NCI-H446 (cell line): ENCODE measurements around the gene EXOC6B.

Source experiments
- DNase-seq, 2 experiments: peaks; one replicate each; lab custom pipeline; 2025; lab: John Stamatoyannopoulos, UW

EXOC6B gene

DNA sequence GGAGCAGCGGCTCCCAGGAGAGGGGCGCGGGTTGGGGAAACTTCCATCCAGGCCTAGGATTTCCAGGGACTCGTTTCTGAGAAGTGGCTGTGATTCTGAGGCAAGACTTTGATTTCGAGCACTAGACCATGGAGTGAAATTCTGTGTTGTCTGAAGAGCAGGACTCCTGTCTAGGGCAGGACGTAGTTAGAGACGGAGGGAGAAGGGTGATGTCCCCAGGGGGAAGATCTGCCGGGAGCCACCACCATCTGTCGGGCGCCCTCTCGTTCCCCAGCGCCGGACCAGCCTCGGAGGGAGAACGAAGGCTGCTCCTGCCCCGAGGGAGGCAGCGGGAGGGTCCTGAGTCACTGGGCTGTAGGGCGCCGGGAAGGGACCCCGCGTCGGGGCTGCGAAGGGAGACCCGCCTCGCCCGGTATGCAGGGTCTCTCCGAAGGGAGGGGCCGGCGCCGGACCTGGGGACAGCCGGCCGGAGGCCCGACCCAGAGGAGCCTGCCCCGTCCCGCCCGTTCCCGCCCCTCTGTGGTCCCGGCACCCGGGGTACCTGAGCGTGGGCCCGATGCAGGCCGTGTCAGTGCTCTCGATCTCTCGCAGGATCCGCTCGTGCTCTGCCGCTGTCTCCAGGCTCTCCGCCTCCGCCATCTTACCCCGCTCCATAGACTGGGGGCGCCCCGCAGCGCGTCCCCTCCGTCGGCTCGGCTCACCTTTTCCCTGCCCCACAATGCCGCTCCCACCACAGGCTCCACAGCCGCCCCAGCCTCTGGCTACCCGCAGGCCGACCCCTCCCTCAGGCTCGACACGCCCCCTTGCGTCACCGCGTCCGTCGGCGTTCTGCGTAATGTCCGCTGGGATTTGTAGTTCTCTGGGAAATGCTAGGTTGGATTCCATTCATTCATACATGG, at the start of gene EXOC6B:
Gene EXOC6B (minus strand): TSS at position 777 of the 899 bp plus-strand sequence.
- peak; percentile 71 to 89 for DNase-seq

DNA sequence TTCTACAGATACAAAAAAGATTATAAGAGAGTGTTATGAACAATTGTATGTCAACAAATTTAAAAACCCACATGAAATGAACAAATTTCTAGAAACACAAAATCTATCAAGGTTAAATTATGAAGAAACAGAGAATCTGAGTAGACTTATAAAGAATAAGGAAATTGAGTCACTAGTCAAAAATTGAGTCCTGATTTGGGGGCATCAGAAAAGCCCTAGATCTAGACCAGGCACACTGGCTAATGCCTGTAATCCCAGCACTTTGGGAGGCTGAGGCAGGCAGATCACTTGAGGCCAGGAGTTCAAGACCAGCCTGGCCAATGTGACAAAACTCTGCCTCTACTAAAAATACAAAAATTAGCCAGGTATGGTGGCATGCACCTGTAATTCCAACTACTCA, 46.0 kb upstream of the EXOC6B start:
- DNase-seq = no peak

DNA sequence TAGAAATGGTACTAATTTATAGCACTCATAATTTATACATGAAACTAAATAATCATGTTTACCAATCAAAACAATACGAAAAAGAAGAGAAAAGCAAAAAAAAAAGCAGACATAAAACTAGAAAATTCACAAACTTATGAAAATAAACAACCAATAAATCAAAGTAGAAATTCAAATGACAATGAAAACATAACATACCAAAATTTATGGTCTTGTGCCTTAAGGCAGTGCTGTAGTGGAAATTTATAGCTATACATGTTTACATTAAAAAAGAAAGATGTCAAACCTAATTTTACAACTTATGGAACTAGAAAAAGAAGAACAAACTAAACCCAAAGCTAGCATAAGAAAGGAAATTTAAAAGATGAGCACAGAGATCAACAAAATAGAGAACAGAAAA, 45.2 kb upstream of the EXOC6B start:
- no peak for DNase-seq

DNA sequence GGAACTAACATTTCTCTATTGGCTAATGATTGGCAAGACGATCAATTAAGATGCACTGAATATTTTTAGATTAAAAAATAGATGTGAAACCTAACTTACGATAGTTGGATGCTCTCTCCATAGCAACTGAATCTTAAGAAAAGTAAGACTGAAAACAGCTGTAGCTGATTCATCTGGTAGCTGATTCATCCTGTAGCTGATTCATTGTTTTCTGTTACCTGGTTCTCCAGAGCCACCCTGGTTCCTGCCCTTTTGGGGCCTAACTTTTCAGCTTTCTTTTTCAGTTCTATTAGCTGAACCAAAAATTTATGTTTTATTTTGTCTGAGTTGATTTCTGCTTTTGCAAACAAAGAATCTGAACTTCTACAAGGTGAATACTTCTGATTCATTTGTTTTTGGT, 38.7 kb upstream of the EXOC6B start:
- DNase-seq = no peak

DNA sequence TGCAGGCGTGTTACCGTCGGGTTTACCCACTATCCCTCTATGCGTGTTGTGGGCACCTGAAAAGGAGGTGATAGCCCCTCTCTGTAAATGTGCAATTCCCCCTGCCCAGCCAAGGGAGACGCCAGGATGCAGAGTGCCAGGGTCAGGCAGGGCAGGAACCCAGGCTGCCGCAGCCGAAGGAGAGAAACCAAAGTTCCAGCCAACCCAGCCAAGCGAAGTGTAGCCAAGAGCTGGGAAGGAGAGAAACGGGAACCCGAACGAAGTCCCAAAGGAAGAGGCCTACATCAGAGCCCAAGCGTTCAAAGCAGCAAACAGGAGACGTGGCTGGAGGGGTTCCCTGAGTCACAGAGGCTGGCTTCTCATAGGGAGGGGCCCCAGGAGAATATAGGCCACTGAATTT, 37.2 kb upstream of the EXOC6B start:
- no peak for DNase-seq

DNA sequence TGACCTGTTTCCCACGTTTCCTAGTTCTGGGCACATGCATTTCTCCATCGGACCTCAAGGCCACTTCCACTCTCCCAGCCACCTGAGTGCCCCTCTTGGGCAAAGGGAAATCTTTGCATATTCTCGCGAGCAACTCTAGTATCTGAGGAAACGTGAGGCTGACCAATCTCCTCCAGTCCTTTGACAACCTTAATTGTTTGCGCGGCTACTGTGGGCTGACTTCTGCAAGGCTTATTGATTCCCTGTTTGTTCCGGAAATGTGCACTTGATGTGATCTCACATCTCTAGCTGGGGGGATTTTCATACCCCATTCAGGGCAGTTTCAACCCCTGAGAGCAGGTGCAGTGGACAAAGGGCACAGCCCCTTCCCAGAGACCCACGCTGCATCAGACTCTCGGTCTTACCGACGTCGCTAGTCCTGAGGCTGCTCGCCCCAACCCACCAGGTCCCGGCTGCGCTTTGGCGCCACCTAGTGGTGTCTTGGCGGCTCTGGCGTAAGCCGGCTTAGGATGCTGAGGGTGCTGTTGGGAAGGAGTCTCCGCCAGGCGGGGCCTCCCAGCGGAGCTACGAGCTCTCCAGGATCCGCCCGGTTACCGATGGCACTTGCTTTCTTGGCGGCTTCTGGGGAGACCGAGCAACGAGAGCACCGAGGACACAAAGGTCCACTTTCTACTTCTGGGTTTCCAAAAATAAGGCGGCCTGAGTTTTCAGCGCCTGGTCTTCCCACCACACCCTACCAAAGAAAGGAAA, 36.6 kb upstream of the EXOC6B start:
- peak; percentile 80 to 90 for DNase-seq

DNA sequence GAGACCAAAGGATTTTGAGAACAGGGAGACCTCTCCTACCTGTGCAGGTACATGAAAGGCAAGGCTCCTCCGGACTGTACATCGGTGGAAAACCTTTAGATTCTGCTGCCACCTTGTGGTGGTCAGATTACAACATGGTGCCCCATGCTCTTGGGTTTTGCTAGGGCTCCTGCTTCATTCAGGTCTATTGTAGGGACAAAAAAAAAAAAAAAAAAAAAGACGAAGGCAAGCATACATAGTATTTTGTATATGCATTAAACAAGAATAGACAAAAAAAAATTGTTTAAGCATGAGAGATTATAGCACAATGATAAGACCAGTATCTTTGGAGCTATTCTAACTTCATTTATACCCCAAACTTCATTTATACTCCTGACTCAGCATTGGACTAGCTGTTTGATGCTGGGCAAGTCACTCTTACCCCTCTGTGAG, 34.0 kb upstream of the EXOC6B start:
- peak; percentile 9 to 49 for DNase-seq

DNA sequence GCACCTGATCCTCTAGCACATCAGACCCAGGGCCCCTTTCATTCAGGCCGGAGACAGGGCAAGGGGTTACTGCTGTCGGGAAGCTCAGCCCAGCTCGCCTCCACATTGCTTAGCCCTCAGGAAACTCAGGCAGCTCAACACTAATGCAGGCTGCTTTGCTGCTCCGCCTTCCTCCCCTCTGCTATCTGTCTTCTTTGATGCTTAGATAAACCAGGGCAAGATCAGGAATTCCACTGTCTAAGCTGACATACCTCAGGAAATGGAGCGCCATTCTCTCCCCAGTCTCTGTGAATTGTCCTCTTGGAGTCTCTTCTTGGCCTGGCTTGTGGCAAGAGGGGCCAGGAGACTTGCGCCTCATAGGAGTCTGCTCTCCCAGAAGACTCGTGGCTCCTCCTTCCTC, 25.5 kb upstream of the EXOC6B start:
- DNase-seq = no peak

DNA sequence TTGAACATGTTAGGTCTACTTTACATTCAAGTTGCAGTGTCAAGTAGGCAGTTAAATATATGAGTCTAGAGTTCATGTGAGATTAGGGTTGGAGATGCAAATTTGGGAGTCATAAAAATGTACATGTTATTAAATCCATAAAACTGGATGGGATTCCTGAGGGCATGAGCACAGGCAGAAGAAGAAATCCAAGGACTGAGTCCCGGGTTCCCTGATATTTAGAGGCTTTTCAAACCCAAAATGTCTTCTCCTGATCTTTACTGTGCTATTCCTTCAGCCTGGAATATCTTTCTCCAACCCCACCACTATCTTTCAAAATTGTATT, 23.3 kb upstream of the EXOC6B start:
- DNase-seq = no peak

DNA sequence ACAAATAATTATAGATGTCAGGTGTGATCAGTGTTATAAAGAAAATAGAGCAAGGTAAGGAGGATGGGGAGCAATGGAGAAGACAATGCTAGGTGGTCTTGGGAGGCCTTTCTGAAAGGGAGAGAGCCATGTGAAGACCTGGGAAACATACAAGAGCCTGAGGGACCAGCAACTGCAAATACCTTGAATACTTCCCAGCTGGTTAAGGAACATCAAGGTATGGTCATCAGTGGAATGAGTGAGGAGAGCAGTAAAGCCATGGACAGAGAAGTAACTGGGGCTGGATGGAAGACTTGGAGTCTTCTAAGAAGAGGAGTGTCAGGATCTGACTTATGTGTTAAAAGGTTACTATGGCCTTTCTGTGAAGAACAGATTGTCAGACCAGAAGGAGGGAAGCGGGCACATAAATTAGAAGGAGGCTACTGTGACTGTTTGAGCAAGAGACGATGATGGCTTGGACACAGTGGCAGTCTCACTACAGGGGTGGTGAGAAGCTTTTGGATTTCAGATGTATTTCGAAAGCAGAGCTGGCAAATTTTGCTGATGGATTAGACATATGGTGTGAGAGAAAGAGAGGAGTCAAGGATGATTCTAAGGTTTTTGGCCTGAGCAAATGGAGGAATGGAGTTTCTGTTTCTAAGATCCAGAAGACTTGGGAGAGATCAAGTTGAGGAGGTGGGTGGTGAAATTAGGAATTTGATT, 22.8 kb upstream of the EXOC6B start:
- DNase-seq = no peak

DNA sequence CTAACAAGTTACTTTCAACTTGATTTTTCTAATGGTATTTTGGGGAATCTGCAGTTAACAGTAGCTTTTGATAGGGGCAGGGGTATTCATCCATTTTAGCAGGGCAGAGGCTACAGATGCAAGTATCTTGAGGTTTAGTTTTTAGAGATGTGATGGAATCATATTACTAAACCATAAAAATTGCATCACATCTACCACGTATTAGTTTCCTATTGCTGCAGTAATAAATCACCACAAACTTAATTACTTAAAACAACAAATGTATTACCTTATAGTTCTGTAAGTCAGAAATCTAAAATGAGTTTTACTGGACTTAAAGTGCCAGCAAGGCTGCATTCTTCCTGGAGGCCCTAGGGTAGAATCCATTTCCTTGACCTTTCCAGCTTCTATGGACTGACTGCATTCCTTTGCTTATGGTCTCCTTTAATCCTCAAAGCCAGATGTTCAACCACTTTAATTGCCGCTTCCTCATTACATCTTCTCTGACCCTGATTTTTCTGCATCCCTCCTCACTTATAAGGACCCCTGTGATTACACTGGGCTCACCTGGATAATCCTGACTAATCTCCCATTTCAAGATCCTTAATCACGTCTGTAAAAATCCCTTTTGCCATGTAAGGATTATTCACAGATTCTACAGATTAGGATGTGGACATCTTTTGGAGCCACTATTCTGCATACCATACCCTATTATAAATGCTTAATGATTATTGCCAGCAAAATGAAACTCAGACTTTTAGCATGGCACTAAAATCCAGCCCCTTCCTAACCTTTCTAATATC, 21.9 kb upstream of the EXOC6B start:
- DNase-seq = no peak

DNA sequence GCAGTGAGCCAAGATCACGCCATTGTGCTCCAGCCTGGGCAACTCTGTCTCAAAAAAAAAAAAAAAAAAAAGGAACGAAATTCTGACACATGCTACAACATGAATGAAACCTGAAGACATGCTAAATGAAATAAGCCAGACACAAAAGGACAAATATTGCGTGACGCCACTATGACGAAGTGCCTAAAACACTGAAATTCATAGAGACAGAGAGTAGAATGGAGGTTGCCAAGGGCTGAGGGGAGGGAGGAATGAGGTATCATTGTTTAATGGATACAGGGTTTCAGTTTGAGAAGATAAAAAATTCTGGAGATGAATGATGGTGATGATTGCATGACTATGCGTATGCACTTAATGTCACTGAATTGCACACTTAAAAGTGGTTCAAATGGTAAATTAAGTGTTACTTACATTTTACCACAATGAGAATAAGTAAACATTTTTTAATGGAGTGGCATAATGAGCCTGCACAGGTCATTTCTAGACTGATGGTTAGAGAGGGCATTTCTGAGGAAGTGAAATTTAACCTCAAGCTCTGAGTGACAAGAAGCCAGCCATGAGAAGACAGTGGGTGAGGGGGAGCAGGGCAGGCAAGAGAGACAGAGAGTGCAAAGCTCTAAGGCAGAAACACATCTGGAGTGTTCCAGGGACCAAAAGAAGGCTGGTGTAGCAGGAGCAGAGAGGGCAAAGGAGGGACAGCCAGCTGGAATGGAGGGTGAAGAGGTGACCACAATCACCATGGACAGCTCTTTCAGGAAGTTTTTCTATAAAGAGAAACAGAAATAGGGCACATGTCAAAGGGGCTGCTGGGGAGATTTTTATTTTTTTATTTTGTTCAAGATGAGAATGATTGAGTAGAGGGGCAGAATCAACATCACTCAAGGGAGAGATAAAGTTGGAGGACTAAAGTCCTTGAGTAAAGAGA, 20.6 kb upstream of the EXOC6B start:
- DNase-seq = no peak

DNA sequence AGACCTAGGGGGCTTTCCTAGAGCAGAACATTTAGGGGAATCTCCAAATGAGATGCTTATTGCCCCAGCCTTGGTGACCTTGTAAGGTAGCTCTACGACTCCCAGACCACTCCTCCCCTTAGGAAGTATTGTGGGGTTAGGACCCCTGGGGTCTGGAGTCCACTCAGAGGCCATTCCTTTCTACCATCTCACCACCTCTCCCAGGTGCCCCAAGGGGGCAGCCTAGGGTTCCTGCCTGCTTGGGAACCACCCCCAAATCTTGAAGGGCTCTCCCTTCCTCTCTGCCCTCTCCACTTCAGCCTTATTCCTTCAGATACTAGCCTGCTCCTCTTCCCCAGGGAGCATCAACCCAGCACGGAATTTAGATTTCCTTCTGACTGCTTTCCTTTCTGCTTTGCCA, 17.5 kb upstream of the EXOC6B start:
- DNase-seq = no peak

DNA sequence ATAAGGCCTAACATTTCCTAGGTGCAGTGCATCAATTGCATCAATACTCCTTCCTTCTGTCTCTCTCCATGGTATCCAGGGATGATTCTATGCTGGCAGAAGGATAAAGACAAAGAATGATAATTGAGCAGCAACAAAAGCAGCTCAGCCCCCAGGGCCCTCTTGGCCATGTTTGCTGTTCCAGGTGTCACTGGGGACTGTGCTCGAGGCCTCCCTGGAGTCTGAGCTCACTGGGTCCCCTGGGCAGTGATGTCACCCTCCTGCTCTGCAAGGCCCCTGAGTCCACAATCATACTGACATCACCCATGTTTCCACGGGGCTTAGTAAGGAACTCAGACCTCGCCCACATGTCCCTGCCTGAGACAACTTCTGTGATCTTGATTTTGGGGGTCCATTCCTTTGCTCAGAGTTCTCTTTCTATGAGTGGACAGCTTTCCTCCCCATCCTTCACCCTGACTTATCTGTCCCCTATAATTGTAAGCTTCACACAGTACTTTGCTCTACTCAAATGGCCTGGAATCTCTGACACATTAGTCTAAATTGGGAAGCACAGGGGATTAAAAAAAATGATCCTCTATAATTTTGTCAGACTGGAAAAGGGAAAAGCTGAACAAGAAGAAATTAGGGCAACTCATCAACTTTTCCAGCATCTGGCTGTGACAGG, 15.8 kb upstream of the EXOC6B start:
- DNase-seq = no peak

DNA sequence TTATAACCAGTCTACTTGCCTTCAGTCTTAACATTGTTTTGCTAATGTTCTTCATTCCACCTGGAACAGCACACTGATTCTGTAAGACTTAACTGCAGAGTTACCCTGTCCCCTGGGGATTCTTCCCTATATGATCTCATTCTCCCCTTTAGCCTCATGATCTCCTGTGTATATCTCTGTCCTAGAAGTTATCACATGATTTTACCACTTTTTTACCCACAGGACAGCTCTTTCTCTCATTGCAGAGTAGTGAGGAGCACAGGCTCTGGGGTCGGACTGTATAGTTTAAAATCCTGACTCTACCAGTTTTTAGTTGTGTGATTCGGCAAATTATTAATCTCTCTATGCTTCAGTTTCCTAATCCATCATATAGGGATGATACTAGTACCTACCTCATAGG, 14.2 kb upstream of the EXOC6B start:
- no peak for DNase-seq

DNA sequence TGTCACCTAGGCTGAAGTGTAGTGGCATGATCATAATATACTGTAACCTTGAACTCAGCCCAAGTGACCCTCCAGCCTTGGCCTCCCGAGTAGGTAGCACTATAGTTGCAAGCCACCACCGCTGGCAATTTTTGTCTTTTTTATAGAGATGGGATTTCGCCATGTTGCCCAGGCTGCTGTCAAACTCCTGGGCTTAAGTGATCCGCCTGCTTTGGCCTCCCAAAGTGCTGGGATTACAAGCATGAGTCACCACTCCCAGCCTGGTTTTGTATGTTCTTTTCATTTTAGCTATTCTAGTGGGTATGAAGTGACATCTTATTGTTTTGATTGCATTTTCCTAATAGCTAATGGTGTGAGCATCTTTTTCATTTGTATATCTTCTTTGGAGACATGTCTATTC, 11.3 kb upstream of the EXOC6B start:
- DNase-seq = no peak

DNA sequence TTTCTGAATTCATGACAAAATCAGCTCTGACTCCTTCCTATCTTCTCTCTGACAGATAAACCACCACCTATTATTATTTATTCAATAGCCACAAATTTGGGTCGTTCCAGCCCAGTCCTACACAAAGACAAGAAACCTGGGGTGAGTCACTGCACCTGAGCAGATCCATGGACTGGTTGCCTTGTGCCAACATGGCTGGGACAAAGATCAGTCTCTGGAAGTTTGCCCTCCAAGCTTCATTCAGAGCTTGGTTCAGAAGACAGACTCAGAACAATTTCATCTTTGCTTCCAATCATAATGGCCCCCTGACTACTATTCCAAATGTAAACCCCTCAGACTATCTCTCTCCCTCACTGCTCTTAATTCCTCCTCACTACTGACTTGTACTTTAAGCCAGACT, 9.6 kb upstream of the EXOC6B start:
- DNase-seq = no peak

DNA sequence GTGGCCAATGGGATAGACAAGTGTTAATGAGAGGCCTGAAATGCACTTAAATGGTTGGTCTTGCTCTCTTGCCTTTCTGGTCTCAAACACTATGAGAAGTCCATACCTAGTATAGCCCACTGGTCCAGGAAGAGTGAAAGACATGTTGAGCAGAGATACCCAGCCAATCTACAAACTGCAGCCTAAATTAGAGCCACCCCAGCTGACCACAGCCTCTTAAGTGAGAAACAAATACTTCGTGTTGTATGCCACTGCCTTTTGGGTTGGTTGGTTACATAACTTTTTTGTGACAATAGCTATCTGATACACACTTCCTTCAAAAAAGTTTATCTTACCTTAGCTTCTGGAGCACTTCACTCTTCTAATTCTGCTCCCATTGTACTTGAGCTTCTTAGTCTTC, 8.8 kb upstream of the EXOC6B start:
- DNase-seq = no peak

DNA sequence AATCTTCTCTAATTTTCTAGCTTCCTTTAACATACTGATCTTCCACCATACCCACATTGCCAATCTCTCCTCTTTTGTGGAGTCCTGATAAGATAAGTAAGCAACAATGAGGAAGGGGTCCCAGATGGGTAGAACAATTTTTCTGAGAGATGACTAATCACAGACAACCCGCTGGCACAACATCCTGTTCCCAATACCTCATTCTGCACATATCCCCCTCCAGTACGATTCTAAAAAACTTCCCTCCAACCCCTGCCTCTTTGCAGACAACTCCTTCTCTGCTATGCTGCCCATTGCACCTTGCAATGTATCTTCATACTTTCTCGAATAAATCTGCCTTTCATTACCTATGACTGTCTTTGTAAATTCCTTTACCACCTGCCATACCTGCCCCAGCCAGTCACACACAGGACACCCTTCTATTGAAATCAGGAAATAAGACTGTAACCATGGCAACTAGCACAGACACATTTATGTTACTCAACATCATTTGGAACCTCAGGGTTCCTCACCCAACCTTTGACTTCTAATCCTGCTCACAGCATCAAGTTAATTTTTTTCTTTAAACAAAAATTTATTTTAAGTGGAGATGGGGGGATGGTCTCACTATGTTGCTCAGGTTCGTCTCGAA, 7.4 kb upstream of the EXOC6B start:
- DNase-seq = no peak

DNA sequence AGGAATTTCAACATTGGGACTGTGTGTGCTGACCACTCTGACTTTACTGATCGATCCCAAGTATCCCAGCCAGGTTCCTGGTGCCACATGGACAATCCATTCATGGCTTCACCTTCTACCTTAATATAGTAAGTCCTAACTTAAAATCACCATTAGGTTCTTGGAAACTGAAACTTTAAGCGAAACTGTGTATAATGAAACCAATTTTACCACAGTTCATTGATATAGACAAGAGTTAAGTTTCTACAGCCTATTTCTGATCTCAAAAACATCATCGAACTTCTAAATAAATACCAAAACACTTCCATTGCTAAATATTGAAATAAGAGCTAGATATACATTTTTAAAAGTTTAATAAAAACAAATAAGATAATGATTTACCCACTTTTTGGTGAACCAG, 4.4 kb upstream of the EXOC6B start:
- DNase-seq = no peak
